GM18498 (cell line): ENCODE measurements around the gene HOXB4.

Experiments
- ATAC-seq: cut with Tn5 transposase; IDR thresholded peaks from one replicate; pipeline ENCODE4 v1.9.1; 2021; ENCODE audit warnings: mild to moderate bottlenecking, moderate library complexity; ENCODE audit not compliant: unreplicated experiment

The HOXB4 gene

GRCh38 chr17:48615047-48615962 lies 37.2 kb upstream of the HOXB4 start, which contains the start of gene HOXB8:
TSS of gene HOXB8 (minus strand) at chr17:48615292. CDS start at chr17:48614704, 588 bp downstream.
- ATAC-seq: no peak

GRCh38 chr17:48613862-48614694 lies 35.9 kb upstream of the HOXB4 start:
- no peak for ATAC-seq

- ATAC-seq: peak; percentile 47
Measured at GRCh38 chr17:48612854-48613691, 34.9 kb upstream of the HOXB4 start.

- no peak for ATAC-seq
Measured at GRCh38 chr17:48612456-48612853, 34.3 kb upstream of the HOXB4 start.

GRCh38 chr17:48611681-48612455 lies 33.7 kb upstream of the HOXB4 start:
- no peak for ATAC-seq

- peak; percentile 11 for ATAC-seq
Measured at GRCh38 chr17:48611213-48611612, 33.1 kb upstream of the HOXB4 start.

GRCh38 chr17:48610282-48611211 lies 32.4 kb upstream of the HOXB4 start, which contains the start of gene HOXB7:
TSS of gene HOXB7 (minus strand) at chr17:48611017. CDS start at chr17:48610918, 99 bp downstream.
- ATAC-seq: peak; percentile 45

GRCh38 chr17:48609759-48610281 lies 31.7 kb upstream of the HOXB4 start:
- no peak for ATAC-seq

- no peak for ATAC-seq
Measured at GRCh38 chr17:48609033-48609432, 30.9 kb upstream of the HOXB4 start.

GRCh38 chr17:48608494-48608834 lies 30.3 kb upstream of the HOXB4 start:
- no peak for ATAC-seq

GRCh38 chr17:48606892-48607614 lies 28.9 kb upstream of the HOXB4 start:
- ATAC-seq: no peak

GRCh38 chr17:48605991-48606891 lies 28.1 kb upstream of the HOXB4 start:
- ATAC-seq: no peak

- ATAC-seq: no peak
Measured at GRCh38 chr17:48605409-48605919, 27.3 kb upstream of the HOXB4 start.

- no peak for ATAC-seq
Measured at GRCh38 chr17:48604770-48605329, 26.7 kb upstream of the HOXB4 start, which contains the start of gene HOXB6. TSS of gene HOXB6 (minus strand) at chr17:48604986. CDS start at chr17:48598150, 6,836 bp downstream.

- ATAC-seq: no peak
Measured at GRCh38 chr17:48603959-48604769, 26.0 kb upstream of the HOXB4 start.
